Progenitor cell of endocrine pancreas (in vitro differentiated cells): ENCODE measurements around the gene DTNB. TPM values are rescaled to one million over a fixed set of nuclear protein-coding genes. Genes with fewer than 3 reads are reported as not detected.

Experiments used
- DNase-seq: peaks from one replicate; pipeline ENCODE4 v3.0.0; 2021; ENCODE audit warnings: low spot score; ENCODE audit not compliant: unreplicated experiment
- H3K27ac Mint-ChIP-seq: 2 replicates; pipeline ENCODE4 v1.8.0; 2021; ENCODE audit warnings: mild to moderate bottlenecking, moderate library complexity, mixed read lengths
- H3K27me3 Mint-ChIP-seq: 2 replicates; pipeline ENCODE4 v1.8.0; 2021; ENCODE audit warnings: mixed read lengths
- H3K36me3 Mint-ChIP-seq: 2 replicates; pipeline ENCODE4 v1.8.0; 2022; ENCODE audit warnings: mixed read lengths; ENCODE audit not compliant: insufficient read depth
- H3K4me1 Mint-ChIP-seq: 2 replicates; pipeline ENCODE4 v1.8.0; 2021; ENCODE audit warnings: low read depth, mixed read lengths
- H3K4me3 Mint-ChIP-seq: 2 replicates; pipeline ENCODE4 v1.8.0; 2021; ENCODE audit warnings: low read depth, mild to moderate bottlenecking, moderate library complexity, mixed read lengths
- H3K9me3 Mint-ChIP-seq: 2 replicates; pipeline ENCODE4 v1.8.0; 2021; ENCODE audit warnings: low read depth, mixed read lengths
- total RNA-seq: library from RNA; stranded (reverse); gene quantifications from 2 replicates; pipeline ENCODE4 v1.2.1, GENCODE V29; 2021
- TF ChIP-seq, protein P1 (sequence below): fragments of 200-600 bp; sonication (generic); IDR thresholded peaks from one replicate; pipeline ENCODE4 v1.5.0; 2021; ENCODE audit warnings: antibody characterized with exemption, mild to moderate bottlenecking; ENCODE audit not compliant: unreplicated experiment

The DTNB gene
- total RNA-seq, 1 donor from 2014 or later: 29.3 TPM

DNA sequence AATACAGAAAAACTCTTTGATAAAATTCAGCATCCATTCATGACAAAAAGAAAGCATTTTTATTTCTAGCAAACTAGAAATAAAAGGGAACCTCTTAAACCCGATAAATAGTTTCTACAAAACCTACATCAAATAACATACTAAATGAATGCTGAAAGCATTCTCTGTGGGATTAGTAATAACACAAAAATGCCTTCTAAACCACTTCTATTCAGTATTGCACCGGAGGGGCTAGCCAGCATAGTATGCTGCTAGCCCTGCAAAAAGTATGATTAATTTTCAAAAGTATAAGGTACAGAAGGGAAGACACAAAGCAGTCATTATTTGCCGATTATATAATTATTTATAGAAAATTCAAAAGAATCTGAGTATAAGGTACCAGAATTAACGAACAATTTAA is 145.2 kb downstream of the DTNB start:
- no peaks in the 10 kb centered on the region for H3K27me3 Mint-ChIP-seq
- no peak for DNase-seq
- TF ChIP-seq, protein P1, sequence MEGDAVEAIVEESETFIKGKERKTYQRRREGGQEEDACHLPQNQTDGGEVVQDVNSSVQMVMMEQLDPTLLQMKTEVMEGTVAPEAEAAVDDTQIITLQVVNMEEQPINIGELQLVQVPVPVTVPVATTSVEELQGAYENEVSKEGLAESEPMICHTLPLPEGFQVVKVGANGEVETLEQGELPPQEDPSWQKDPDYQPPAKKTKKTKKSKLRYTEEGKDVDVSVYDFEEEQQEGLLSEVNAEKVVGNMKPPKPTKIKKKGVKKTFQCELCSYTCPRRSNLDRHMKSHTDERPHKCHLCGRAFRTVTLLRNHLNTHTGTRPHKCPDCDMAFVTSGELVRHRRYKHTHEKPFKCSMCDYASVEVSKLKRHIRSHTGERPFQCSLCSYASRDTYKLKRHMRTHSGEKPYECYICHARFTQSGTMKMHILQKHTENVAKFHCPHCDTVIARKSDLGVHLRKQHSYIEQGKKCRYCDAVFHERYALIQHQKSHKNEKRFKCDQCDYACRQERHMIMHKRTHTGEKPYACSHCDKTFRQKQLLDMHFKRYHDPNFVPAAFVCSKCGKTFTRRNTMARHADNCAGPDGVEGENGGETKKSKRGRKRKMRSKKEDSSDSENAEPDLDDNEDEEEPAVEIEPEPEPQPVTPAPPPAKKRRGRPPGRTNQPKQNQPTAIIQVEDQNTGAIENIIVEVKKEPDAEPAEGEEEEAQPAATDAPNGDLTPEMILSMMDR: no peak
- no peaks in the 10 kb centered on the region for H3K9me3 Mint-ChIP-seq
- peaks cover 1% of the 10 kb centered on the region for H3K36me3 Mint-ChIP-seq
- peaks cover 1% of the 10 kb centered on the region for H3K4me1 Mint-ChIP-seq
- H3K27ac Mint-ChIP-seq: no peak overlapping the region
- H3K4me3 Mint-ChIP-seq: no peak overlapping the region

DNA sequence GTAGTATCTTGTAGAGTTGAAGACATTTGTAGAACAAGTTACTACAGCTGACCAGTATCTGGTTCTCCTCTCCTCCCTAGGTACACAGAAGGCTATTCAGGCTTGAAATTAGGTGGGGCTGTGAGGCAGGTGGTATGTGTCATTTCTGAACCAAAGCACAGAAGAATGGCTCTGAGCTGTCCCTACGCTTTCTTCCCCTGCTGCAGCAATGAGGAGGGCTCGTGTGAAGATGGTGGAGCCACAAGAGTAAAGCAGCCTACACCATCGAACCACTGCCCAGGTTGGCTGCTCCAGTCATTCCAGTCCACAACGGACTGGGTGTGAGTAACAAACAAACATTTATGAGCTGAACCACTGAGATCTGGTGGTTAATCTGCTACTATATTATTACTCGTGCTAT is 148.9 kb downstream of the DTNB start:
- no peak for DNase-seq
- H3K9me3 Mint-ChIP-seq: no peaks in the 10 kb centered on the region
- no peak overlapping the region for H3K4me3 Mint-ChIP-seq
- TF ChIP-seq, protein P1: no peak
- H3K27me3 Mint-ChIP-seq: no peaks in the 10 kb centered on the region
- H3K36me3 Mint-ChIP-seq: no peaks in the 10 kb centered on the region
- H3K4me1 Mint-ChIP-seq: peaks cover 9% of the 10 kb centered on the region
- peak overlapping the region; percentile 79 for H3K27ac Mint-ChIP-seq

DNA sequence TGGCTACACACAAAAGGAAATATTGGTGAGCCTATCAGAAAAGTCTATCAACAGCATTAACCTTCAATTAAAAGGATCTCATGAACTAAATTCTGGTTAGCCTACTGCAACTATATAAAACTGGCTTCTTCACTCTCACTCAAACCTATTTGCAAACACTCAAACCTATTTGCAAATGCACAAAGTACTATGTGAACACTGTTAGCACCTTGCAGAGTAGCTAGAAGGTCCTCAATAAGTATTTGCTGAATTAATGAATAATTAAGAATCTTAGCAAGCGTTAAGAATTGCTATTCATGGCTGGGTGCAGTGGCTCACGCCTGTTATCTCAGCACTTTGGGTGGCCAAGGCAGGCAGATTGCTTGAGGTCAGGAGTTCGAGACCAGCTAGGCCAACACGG is 150.3 kb downstream of the DTNB start:
- no peak overlapping the region for H3K27ac Mint-ChIP-seq
- H3K4me3 Mint-ChIP-seq: no peak overlapping the region
- no peaks in the 10 kb centered on the region for H3K9me3 Mint-ChIP-seq
- no peaks in the 10 kb centered on the region for H3K27me3 Mint-ChIP-seq
- H3K4me1 Mint-ChIP-seq: peaks cover 9% of the 10 kb centered on the region
- TF ChIP-seq, protein P1: no peak
- DNase-seq: no peak
- no peaks in the 10 kb centered on the region for H3K36me3 Mint-ChIP-seq

- no peak overlapping the region for H3K27ac Mint-ChIP-seq
- DNase-seq: no peak
- TF ChIP-seq, protein P1: peak; percentile 76
- no peaks in the 10 kb centered on the region for H3K9me3 Mint-ChIP-seq
- no peak overlapping the region for H3K4me3 Mint-ChIP-seq
- peaks cover under 1% of the 10 kb centered on the region for H3K36me3 Mint-ChIP-seq
- no peaks in the 10 kb centered on the region for H3K27me3 Mint-ChIP-seq
- peaks cover 9% of the 10 kb centered on the region for H3K4me1 Mint-ChIP-seq
These were observed 151.6 kb downstream of the DTNB start for GRCh38 chr2:25521665-25522387.

GRCh38 chr2:25521126-25521525 is 152.3 kb downstream of the DTNB start:
- Mint-ChIP-seq H3K4me1 (peaks cover 9% of the 10 kb centered on the region), H3K27me3 (no peaks in the 10 kb centered on the region), H3K4me3 (no peak overlapping the region), H3K36me3 (peaks cover 1% of the 10 kb centered on the region), H3K27ac (no peak overlapping the region), H3K9me3 (no peaks in the 10 kb centered on the region)
- TF ChIP-seq, protein P1: no peak
- no peak for DNase-seq
